ENCODE results near the gene SWI5. TPM values are rescaled to one million over a fixed set of nuclear protein-coding genes. Genes with fewer than 3 reads are reported as not detected.

The SWI5 gene
- total RNA-seq, 1 donor from 2014 or later = 25.3 TPM

DNA sequence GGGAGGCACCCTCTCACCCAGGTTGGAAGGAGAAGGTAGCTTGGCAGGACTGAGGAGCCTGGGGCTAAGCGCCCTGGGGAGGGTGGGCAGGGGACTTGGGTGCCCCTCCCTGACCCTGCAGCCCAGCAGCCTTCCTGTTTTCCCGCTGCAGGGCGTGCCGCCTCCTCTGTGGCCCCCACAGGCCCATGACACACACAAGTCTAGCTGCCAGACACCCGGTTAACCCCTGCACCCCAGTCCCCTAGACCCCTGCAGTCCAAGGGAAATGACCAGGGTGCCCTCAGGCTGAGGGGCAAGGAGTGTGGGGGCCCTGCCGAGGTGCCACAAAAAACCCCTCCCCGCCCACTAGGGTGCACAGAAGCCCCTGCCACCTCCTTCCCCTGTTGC lies 33.3 kb upstream of the SWI5 start:
- DNase-seq (ENCODE audit: low read depth) = no peak
- TF ChIP-seq, protein P1, sequence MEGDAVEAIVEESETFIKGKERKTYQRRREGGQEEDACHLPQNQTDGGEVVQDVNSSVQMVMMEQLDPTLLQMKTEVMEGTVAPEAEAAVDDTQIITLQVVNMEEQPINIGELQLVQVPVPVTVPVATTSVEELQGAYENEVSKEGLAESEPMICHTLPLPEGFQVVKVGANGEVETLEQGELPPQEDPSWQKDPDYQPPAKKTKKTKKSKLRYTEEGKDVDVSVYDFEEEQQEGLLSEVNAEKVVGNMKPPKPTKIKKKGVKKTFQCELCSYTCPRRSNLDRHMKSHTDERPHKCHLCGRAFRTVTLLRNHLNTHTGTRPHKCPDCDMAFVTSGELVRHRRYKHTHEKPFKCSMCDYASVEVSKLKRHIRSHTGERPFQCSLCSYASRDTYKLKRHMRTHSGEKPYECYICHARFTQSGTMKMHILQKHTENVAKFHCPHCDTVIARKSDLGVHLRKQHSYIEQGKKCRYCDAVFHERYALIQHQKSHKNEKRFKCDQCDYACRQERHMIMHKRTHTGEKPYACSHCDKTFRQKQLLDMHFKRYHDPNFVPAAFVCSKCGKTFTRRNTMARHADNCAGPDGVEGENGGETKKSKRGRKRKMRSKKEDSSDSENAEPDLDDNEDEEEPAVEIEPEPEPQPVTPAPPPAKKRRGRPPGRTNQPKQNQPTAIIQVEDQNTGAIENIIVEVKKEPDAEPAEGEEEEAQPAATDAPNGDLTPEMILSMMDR (conservative IDR thresholded peaks at IDR 0.05; ENCODE audit: low read depth, low read length) = no peak
- H3K4me3 ChIP-seq (ENCODE audit: low read depth, low read length) = no peak overlapping the region

DNA sequence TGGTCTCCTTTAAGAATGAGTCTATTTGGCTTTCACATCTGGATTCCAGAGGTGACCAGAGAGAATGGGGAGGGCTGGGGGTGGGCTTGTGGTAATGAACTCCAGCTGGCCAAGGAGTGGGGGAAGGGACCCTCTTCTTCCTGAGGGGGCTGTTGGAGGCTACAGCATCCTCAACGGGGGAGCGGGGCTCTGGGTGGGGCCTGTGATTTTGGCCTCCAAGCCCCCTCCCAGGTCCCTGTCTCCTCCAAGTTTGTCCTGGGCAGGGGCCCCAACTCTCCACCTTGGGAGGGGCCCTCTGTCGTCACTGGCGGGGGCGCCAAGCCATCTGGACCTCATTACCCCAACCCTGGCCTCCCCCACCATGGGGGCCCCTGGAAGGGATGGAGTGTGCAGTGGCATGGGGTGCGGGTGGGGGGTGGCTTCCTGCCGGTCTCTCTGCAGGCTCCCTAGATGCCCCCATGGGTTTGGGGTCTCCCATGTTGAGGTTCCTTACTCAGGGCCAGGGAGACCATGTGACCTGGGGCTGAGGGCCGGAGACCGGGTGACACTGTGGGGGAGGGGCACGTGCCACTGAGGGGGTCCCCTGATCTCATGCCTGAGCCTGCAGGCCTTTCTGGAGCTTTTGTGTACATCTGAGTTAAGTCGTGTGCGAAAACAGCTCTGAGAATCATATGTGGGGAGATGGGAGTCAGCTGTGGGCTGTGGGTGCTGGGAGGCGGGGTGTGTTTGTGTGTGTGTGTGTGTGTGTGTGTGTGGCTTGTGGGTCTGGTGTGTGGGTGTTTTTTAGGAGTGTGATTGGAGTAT lies 32.7 kb upstream of the SWI5 start:
- H3K4me3 ChIP-seq (ENCODE audit: low read depth, low read length) = no peak overlapping the region
- TF ChIP-seq, protein P1 (conservative IDR thresholded peaks at IDR 0.05; ENCODE audit: low read depth, low read length) = no peak
- DNase-seq (ENCODE audit: low read depth) = no peak

GRCh38 chr9:128244091-128244836 lies 31.8 kb upstream of the SWI5 start:
- no peak overlapping the region for H3K4me3 ChIP-seq (ENCODE audit: low read depth, low read length)
- TF ChIP-seq, protein P1 (conservative IDR thresholded peaks at IDR 0.05; ENCODE audit: low read depth, low read length) = no peak
- DNase-seq (ENCODE audit: low read depth) = no peak

- no peak for DNase-seq (ENCODE audit: low read depth)
- H3K4me3 ChIP-seq (ENCODE audit: low read depth, low read length) = no peak overlapping the region
- TF ChIP-seq, protein P1 (conservative IDR thresholded peaks at IDR 0.05; ENCODE audit: low read depth, low read length) = no peak
These were observed 31.2 kb upstream of the SWI5 start for GRCh38 chr9:128244837-128245231.

DNA sequence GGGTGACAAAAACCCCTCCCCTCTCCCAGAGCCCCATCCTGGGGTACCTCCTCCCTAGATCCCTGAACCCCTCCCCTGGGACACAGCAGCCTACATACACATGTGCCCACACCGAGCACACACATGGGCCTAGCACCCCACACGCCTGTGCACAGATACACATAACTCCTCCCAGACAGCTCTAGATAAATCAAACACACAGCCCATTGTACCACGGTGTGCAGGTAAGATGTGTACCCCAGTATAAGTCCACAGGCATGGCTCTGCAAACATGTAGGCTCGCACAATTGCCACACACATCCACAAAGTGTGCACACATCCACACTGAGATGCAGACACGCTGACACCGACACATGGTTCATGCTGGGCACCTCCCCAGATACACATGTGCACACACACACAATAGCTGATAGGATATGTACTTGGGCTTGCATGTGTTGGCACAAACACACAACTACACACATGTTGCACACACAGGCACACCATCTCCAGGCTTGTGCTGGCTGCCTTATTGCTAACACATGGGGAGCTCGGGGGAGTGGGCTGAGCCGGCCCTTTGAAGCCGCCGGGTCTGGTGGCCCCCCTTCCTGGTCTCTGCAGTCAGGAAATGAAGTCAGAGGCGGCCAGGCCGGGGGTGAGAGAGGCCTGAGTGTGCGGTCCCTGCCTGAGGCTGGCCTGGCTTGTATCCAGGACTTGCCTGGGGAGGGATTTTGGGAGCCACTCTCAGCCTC lies 30.5 kb upstream of the SWI5 start:
- H3K4me3 ChIP-seq (ENCODE audit: low read depth, low read length) = no peak overlapping the region
- DNase-seq (ENCODE audit: low read depth) = no peak
- TF ChIP-seq, protein P1 (conservative IDR thresholded peaks at IDR 0.05; ENCODE audit: low read depth, low read length) = no peak

DNA sequence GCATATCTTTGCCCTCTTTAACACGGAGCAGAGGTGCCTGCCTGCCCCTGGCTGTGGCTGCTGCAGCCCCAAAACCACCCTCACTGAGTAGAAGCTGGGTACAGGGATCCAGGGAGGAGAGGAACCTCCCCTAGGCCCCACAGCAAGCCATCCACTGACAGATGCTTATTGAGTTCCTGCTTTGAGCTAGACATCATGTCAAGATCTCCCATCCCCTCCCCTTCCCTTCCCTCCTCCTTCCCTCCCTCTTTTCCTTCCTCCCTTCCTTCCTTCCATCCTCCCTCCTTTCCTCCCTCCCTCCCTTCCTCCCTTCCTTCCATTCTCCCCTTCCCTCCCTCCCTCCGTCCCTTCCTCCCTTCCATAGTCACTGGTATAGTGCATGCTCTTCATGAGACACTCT lies 29.6 kb upstream of the SWI5 start:
- TF ChIP-seq, protein P1 (conservative IDR thresholded peaks at IDR 0.05; ENCODE audit: low read depth, low read length) = no peak
- no peak overlapping the region for H3K4me3 ChIP-seq (ENCODE audit: low read depth, low read length)
- no peak for DNase-seq (ENCODE audit: low read depth)

Data from epithelial cell of proximal tubule (primary cell).